Esophagus muscularis mucosa (tissue), 4 donors: ENCODE data around the gene FERMT1. TPM values are rescaled to one million over a fixed set of nuclear protein-coding genes. Genes with fewer than 3 reads are reported as not detected.
A peak's percentile ranks its signal among the peaks of the same experiment; 100 is the strongest.
"Not testable (repeated sequence)": the region's sequence is repeated elsewhere in the genome, so short reads cannot be mapped to it uniquely, and the experiment has no call there.

ENCODE experiments used
- DNase-seq: peaks from one replicate; pipeline ENCODE4 v3.0.0-alpha.2; 2017; ENCODE audit errors: extremely low spot score
- H3K27ac ChIP-seq, 4 donors: fragments of 200-600 bp; sonication (generic); replicated peaks in 1 of 4; 1 replicate in 3 of 4; 2 replicates in 1 of 4; pipeline ENCODE4 v1.5.1; 2016 to 2019; ENCODE audit warnings: mild to moderate bottlenecking in 1 of 4
- H3K27me3 ChIP-seq, 4 donors: fragments of 200-600 bp; sonication (generic); one replicate each; pipeline versions ENCODE4 v1.5.1 to v1.6.0; 2016 to 2019
- H3K36me3 ChIP-seq, 4 donors: fragments of 200-600 bp; sonication (generic); one replicate each; pipeline ENCODE4 v1.5.1; 2016 to 2019
- H3K4me1 ChIP-seq, 4 donors: fragments of 200-600 bp; sonication (generic); one replicate each; pipeline ENCODE4 v1.5.1; 2016 to 2019
- H3K4me3 ChIP-seq, 4 donors: fragments of 200-600 bp; sonication (generic); 1 replicate in 2 of 4; 2 replicates in 2 of 4; pipeline ENCODE4 v1.5.1; 2016 to 2019; ENCODE audit warnings: mild to moderate bottlenecking in 4 of 4, moderate library complexity in 1 of 4
- H3K9me3 ChIP-seq, 4 donors: fragments of 200-600 bp; sonication (generic); 1 replicate in 3 of 4; 2 replicates in 1 of 4; pipeline ENCODE4 v1.5.1; 2016 to 2019
- EP300 ChIP-seq: sonication (generic); formaldehyde crosslinking; IDR thresholded peaks from one replicate; pipeline ENCODE4 v1.6.1; 2017; ENCODE audit warnings: antibody characterized with exemption
- POLR2A ChIP-seq: fragments of 450-650 bp; IDR thresholded peaks from one replicate; pipeline ENCODE4 v1.6.1; 2017; ENCODE audit warnings: antibody characterized with exemption, moderate library complexity, mild to moderate bottlenecking, low read depth
- POLR2AphosphoS5 ChIP-seq, 2 donors: sonication (generic); formaldehyde crosslinking; IDR thresholded peaks; one replicate each; pipeline ENCODE4 v1.6.1; 2017; ENCODE audit warnings: antibody characterized with exemption in 2 of 2
- WGBS: methylation state at CpG from one replicate; pipeline ENCODE4 v1.1.5; 2018; 5-methylcytosine and 5-hydroxymethylcytosine counted together
- intact Hi-C: fragments of 100-400 bp; cut with DNase I; formaldehyde crosslinking; loops from one replicate; pipeline ENCODE4 v1.15.1; 2023
- total RNA-seq, 4 donors: library from RNA; depleted of rRNA; stranded (reverse); fragments of >200 nt; gene quantifications; one replicate each; pipeline versions ENCODE4 v1.1.0 to v1.2.1, GENCODE V29; 2016
- TF ChIP-seq, protein P1 (sequence below), 3 experiments: fragments of 200-600 bp in 2 of 3; fragments of 450-650 bp in 1 of 3; sonication (generic) in 2 of 3; IDR thresholded peaks; one replicate each; pipeline ENCODE4 v1.5.1; 2017 to 2019; ENCODE audit warnings: antibody characterized with exemption in 3 of 3, mild to moderate bottlenecking in 2 of 3, moderate library complexity in 1 of 3

Gene FERMT1
- total RNA-seq, 4 donors from 2014 or later = 0.32 to 0.42 (median 0.34) TPM

DNA sequence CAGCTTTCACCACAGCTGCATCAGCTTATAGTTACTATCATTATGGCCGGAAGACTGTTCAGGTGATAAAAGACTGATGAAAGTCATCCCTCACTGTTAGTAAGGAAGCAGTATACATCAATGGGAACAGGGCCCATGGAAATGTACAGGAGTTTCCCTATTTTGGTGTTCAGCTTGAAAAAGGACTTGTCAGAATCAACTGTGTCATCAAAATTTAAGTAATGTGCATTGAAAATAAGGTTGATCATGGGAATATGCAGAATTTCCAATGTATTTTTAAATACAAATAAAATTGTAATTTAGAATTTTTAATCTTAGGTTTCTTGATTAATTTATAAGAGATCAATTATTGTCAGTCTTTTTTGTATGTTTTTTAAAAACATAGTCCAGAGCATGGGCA lies 85.7 kb downstream of the FERMT1 start:
- Histone ChIP-seq H3K9me3 (no peaks in the 10 kb centered on the region), H3K36me3 (peaks cover 27 to 97% (median 66%) of the 10 kb centered on the region in 4 donors), H3K27me3 (no peaks in the 10 kb centered on the region), H3K4me3 (no peak overlapping the region), H3K27ac (no peak overlapping the region), H3K4me1 (peaks cover 13 to 21% (median 20%) of the 10 kb centered on the region in 4 donors)
- TF ChIP-seq POLR2A (no peak), POLR2AphosphoS5 (IDR thresholded peaks at IDR 0.05) (no peak)
- WGBS = 83% methylated on average over 1 of the region's 1 CpG
- intact Hi-C loops = no loop called here
- DNase-seq = no peak

DNA sequence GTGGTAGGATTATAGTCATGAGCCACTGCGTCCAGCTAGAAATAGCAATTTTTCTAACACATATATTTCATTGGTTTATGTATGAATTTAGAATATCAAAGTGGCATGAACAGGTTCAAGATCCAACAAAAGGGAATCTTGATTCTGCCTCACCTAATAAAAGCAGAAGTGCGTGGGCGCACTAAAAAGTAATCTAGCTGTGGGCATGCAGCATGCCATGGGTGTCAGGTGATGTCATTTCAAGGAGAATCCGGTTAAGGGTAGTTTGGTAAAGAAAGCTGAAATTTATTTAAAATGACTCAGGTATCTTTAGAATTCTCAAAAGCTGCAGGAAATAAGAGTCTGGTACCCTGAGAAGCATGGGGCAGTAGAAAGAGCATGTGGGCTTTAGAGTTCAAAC lies 86.6 kb downstream of the FERMT1 start:
- Histone ChIP-seq H3K36me3 (peaks cover 20 to 88% (median 57%) of the 10 kb centered on the region in 4 donors), H3K9me3 (no peaks in the 10 kb centered on the region), H3K4me3 (no peak overlapping the region), H3K4me1 (peaks cover 13 to 25% (median 20%) of the 10 kb centered on the region in 4 donors), H3K27me3 (no peaks in the 10 kb centered on the region), H3K27ac (no peak overlapping the region)
- TF ChIP-seq EP300 (no peak), POLR2AphosphoS5 (IDR thresholded peaks at IDR 0.05) (no peak), POLR2A (no peak)
- TF ChIP-seq, protein P1, sequence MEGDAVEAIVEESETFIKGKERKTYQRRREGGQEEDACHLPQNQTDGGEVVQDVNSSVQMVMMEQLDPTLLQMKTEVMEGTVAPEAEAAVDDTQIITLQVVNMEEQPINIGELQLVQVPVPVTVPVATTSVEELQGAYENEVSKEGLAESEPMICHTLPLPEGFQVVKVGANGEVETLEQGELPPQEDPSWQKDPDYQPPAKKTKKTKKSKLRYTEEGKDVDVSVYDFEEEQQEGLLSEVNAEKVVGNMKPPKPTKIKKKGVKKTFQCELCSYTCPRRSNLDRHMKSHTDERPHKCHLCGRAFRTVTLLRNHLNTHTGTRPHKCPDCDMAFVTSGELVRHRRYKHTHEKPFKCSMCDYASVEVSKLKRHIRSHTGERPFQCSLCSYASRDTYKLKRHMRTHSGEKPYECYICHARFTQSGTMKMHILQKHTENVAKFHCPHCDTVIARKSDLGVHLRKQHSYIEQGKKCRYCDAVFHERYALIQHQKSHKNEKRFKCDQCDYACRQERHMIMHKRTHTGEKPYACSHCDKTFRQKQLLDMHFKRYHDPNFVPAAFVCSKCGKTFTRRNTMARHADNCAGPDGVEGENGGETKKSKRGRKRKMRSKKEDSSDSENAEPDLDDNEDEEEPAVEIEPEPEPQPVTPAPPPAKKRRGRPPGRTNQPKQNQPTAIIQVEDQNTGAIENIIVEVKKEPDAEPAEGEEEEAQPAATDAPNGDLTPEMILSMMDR (IDR thresholded peaks at IDR 0.05) = no peak
- WGBS = 95% methylated on average over 4 of the region's 4 CpGs
- DNase-seq = no peak
- intact Hi-C loops = no loop called here

DNA sequence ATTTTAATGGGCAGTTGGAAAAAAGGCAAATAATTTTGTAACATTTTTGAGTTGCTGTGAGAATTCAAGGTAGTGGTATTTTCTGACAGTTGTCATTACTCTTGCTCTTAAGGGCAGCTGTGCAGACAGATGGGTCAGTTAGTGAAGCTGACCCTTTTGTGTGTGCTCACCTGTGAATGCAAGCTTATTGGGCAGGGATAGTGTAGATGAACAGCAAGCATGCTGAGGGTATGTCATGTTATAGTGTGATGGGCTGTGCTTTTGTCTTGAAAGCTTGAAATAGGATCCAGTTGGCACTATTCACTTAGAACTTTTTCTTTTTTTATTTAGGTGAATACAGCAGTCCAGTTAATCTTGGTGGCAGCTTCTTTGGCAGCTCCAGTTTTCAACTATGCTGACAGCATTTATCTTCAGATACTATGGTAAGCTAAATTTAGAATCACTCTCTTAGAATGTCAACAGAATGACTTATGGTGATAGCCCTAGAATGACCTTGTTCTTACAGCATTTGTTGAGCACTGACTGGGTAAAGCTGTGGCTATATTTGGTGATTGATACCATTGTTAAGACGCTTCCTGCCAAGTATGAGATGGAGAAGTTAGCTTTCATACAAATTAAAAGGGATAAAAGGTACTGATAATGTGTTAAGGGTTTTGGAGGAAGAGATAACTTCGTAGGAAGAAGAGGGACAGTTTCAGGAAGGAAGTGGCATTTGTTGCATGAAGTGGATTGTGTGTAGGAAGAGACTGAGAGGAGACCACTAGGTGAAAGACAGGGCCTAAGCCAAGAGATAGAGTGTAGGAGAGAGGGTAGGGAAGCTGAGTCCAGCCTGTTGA lies 88.5 kb downstream of the FERMT1 start:
- 34% methylated on average over 2 of the region's 2 CpGs for WGBS
- H3K4me1 ChIP-seq = peaks cover 23 to 37% (median 29%) of the 10 kb centered on the region in 4 donors
- H3K9me3 ChIP-seq = no peaks in the 10 kb centered on the region
- peak overlapping the region in 2 of 4 donors; percentile 20 to 23 for H3K27ac ChIP-seq
- DNase-seq = no peak
- no peak overlapping the region for H3K4me3 ChIP-seq
- H3K36me3 ChIP-seq = peaks cover 8 to 70% (median 41%) of the 10 kb centered on the region in 4 donors
- intact Hi-C loops = no loop called here
- TF ChIP-seq, protein P1 (IDR thresholded peaks at IDR 0.05) = no peak
- TF ChIP-seq POLR2A (no peak), EP300 (no peak), POLR2AphosphoS5 (IDR thresholded peaks at IDR 0.05) (no peak)
- H3K27me3 ChIP-seq = no peaks in the 10 kb centered on the region

DNA sequence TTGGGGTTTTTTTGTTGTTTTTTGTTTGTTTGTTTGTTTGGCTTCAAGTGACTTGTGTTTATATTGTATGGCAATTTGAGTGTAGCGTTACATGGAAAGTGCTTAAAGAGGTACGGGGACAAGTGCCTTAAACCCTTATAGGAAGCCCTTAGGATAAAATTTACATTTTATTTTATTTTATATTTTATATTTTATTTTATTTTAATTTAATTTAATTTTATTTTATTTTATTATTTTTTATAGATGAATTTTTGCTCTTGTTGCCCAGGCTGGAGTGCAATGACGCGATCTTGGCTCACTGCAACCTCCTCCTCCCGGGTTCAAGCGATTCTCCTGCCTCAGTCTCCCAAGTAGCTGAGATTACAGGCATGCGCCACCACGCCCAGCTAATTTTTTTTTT lies 89.9 kb downstream of the FERMT1 start:
- WGBS = 97% methylated on average over 8 of the region's 8 CpGs
- Histone ChIP-seq H3K4me1 (peaks cover 30 to 43% (median 34%) of the 10 kb centered on the region in 4 donors), H3K36me3 (peaks cover 8 to 55% (median 35%) of the 10 kb centered on the region in 4 donors)
- H3K9me3 ChIP-seq, H3K4me3 ChIP-seq, H3K27ac ChIP-seq, DNase-seq, H3K27me3 ChIP-seq, intact Hi-C loops: not testable (repeated sequence)

DNA sequence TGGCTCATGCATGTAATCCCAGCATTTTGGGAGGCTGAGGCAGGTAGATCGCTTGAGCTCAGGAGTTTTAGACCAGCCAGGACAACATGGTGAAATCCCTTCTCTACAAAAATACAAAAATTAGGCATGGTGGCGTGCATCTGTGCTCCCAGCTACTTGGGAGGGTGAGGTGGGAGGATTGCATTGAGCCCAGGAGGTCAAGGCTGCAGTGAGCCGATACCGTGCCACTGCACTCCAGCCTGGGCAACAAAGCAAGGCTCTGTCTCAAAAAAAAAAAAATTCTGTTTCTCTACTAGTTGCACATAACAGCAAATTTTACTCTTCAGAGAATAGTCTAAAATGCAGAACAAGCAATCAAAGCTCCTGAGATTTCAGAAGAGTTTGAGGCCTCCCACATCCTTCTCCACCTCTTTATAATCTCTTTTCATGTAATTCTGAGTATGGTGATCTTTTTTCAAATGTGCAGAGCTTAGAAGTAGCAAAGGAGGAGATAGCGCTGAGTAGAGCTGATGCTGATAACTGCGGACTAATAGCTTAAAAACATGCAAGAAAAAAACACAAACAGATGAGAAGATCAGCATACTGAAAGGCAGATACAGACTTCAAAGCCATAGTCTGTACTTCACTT lies 92.3 kb downstream of the FERMT1 start:
- Histone ChIP-seq H3K9me3 (no peaks in the 10 kb centered on the region), H3K36me3 (peaks cover 0 to 37% (median 19%) of the 10 kb centered on the region in 4 donors), H3K27ac (no peak overlapping the region), H3K27me3 (no peaks in the 10 kb centered on the region), H3K4me1 (peaks cover 30 to 43% (median 37%) of the 10 kb centered on the region in 4 donors), H3K4me3 (no peak overlapping the region)
- intact Hi-C loops = no loop called here
- no peak for DNase-seq
- WGBS = 96% methylated on average over 6 of the region's 6 CpGs
- TF ChIP-seq POLR2AphosphoS5 (IDR thresholded peaks at IDR 0.05) = no peak
- TF ChIP-seq POLR2A = no peak
- no peak for TF ChIP-seq EP300
- TF ChIP-seq, protein P1 (IDR thresholded peaks at IDR 0.05) = no peak
